Thyroid gland (tissue), 4 donors: ENCODE measurements around the gene B4GAT1.

ENCODE experiments used
- CTCF ChIP-seq, 6 experiments: fragments of 200-600 bp in 3 of 6; fragments of 450-650 bp in 3 of 6; sonication (generic) in 3 of 6; IDR thresholded peaks; one replicate each; pipeline ENCODE4 v1.5.1; 2016 to 2019; ENCODE audit warnings: antibody characterized with exemption in 6 of 6, mild to moderate bottlenecking in 2 of 6, inconsistent platforms in 1 of 6, moderate library complexity in 1 of 6
- POLR2A ChIP-seq, 2 donors: fragments of 450-650 bp; IDR thresholded peaks; one replicate each; pipeline ENCODE4 v1.6.1; 2017; ENCODE audit warnings: antibody characterized with exemption in 2 of 2, mild to moderate bottlenecking in 2 of 2, moderate library complexity in 1 of 2

DNA sequence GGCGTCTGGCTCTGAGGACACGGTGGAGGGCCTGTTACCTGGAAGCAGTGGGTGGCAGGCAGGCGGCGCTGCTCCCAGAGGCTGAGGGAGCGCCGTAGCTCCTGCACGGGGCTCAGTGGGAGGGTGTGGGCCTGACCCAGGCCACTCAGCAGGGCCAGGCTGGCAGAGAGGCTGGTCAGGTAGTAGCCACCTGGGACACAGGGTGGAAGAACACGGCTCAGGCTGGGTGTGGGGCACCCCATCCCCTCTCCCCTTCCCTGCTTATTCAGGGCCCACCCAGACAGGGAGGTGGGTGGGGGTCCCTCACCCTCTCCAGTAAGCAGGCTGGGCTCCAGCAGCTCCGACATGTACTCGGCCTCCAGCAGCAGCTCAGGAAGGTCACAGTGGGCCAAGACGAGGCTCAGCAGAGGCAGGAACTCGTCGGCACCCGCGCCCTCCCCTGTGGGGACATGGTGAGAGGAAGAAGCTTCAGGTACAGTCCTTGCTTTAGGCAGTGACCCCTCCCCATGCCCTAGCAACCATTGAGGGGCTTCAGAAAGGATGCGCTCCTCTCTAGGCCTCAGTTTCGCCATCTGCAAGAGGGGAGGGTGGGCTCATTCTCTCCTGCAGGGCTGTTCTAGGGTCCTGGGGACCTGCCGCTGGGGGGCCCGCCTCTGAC, 14.1 kb downstream of the B4GAT1 start:
- no peak for TF ChIP-seq CTCF (IDR thresholded peaks at IDR 0.05)
- TF ChIP-seq POLR2A (IDR thresholded peaks at IDR 0.05), result no peak
